Measurements from ENCODE around the gene MEIOC. TPM values are rescaled to one million over a fixed set of nuclear protein-coding genes. Genes with fewer than 3 reads are reported as not detected.

Gene MEIOC
- total RNA-seq, 1 experiment from 2014 or later = 3.0 TPM

DNA sequence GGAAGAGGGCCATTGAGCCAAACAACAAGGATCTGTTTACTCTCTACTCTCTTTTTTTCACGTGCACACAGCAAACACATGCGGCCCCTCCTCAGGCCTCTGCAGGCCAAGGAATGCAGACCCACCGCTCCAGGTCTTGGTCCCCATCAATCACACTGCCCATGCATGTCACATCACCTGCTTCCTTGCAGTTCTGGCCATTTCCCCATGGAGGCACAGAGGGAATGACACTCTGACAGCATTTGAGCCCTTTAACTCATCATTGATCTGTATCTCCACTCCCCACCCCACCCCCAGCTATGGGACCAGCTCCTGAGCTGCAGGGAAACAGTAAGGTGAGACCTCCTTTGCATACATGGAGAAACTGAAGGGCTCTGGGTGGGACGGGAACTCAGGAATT lies 45.9 kb upstream of the MEIOC start:
- H2AFZ ChIP-seq (ENCODE audit: low read length) = no peak overlapping the region
- H3K79me2 ChIP-seq (ENCODE audit: insufficient read depth, low read length) = no peaks in the 10 kb centered on the region
- Mint-ChIP-seq H3K9me3 (no peaks in the 10 kb centered on the region), H3K36me3 (ENCODE audit: insufficient read depth in 1 of 3, low read depth in 3 of 3) (no peaks in the 10 kb centered on the region; a peak in 1 of 7 replicates), H3K4me3 (no peak overlapping the region; a peak in 1 of 5 replicates), H3K4me1 (peaks cover 20 to 41% of the 10 kb centered on the region in 2 experiments), H3K27me3 (ENCODE audit: low read depth) (peaks cover 5% of the 10 kb centered on the region), H3K27ac (peak overlapping the region in 1 of 3 experiments; percentile 80; a peak in 1 of 7 replicates)
- no peak overlapping the region for H3K4ac ChIP-seq (ENCODE audit: low read depth, low read length)
- H2BK20ac ChIP-seq (ENCODE audit: low read depth, low read length, poor library complexity, severe bottlenecking) = no peak overlapping the region
- H3K23ac ChIP-seq (ENCODE audit: insufficient read length, low read depth, low read length) = no peak overlapping the region
- H2BK12ac ChIP-seq (ENCODE audit: insufficient read length, low read depth, low read length) = no peak overlapping the region
- H3K9ac ChIP-seq (ENCODE audit: extremely low read depth, insufficient read length, low read length) = no peak overlapping the region
- no peaks in the 10 kb centered on the region for H3K27me3 ChIP-seq (ENCODE audit: insufficient read depth, low read length)
- H2BK5ac ChIP-seq (ENCODE audit: insufficient read length, low read length) = no peak overlapping the region
- no CpG with 5 or more reads among the region's 4 CpGs for WGBS (ENCODE audit: extremely low coverage, insufficient read length, low lambda C conversion rate)
- H3K56ac ChIP-seq (ENCODE audit: insufficient read length, low read depth, low read length) = no peak overlapping the region
- H3K23me2 ChIP-seq (ENCODE audit: insufficient read length, low read depth, low read length, poor library complexity, severe bottlenecking) = no peaks in the 10 kb centered on the region
- H3K4me1 ChIP-seq (ENCODE audit: insufficient read depth, low read length) = peaks cover 8% of the 10 kb centered on the region; the same call in 1 of the 2 replicates
- no peak for DNase-seq
- TF ChIP-seq CTCF (conservative IDR thresholded peaks at IDR 0.05) = no peak
- no peaks in the 10 kb centered on the region for H3K79me1 ChIP-seq (ENCODE audit: insufficient read depth, low read depth, low read length, poor library complexity, severe bottlenecking)
- H3K27ac ChIP-seq (ENCODE audit: insufficient read length, low read depth, low read length) = no peak overlapping the region
- no peak overlapping the region for H3K4me2 ChIP-seq (ENCODE audit: insufficient read depth, insufficient read length, low read length)
- H4K8ac ChIP-seq (replicated peaks; ENCODE audit: insufficient read length, low read depth, low read length) = no peak overlapping the region
- no peak overlapping the region for H3K18ac ChIP-seq (ENCODE audit: insufficient read length, low read depth, low read length)
- H3K9me3 ChIP-seq (ENCODE audit: control insufficient read depth, low read depth, low read length) = no peaks in the 10 kb centered on the region
- H4K91ac ChIP-seq (ENCODE audit: insufficient read length, low read depth, low read length) = no peak overlapping the region
- no peak overlapping the region for H4K5ac ChIP-seq (ENCODE audit: insufficient read length, low read depth, low read length)
- H3T11ph ChIP-seq (ENCODE audit: low read length) = no peak overlapping the region
- H4K20me1 ChIP-seq (ENCODE audit: control insufficient read depth, insufficient read depth, insufficient read length) = no peaks in the 10 kb centered on the region
- H3K14ac ChIP-seq (ENCODE audit: insufficient read depth, low read length) = no peak overlapping the region
- no peak overlapping the region for H2BK120ac ChIP-seq (ENCODE audit: low read depth, low read length, poor library complexity, severe bottlenecking)
- no peak overlapping the region for H2AK5ac ChIP-seq (ENCODE audit: insufficient read length, low read length)
- no peak overlapping the region for H2BK15ac ChIP-seq (ENCODE audit: low read depth, low read length)

Data from H9 (cell line).